GM10248 (cell line): ENCODE measurements around the gene IGLL5.
"Not testable (repeated sequence)": the region's sequence is repeated elsewhere in the genome, so short reads cannot be mapped to it uniquely, and the experiment has no call there.

ENCODE experiments used
- CTCF ChIA-PET: fragments of 300-600 bp; sonication (Branson Sonifier 250); formaldehyde crosslinking; extraction: SDS; loops from one replicate; lab custom pipeline; 2021; ENCODE audit warnings: antibody characterized with exemption; lab: Yijun Ruan, JAX
- POLR2A ChIA-PET: fragments of 350-650 bp; sonication (Branson Sonifier 250); formaldehyde crosslinking; extraction: SDS; loops from one replicate; lab custom pipeline; 2020; ENCODE audit warnings: antibody characterized with exemption; lab: Yijun Ruan, JAX
- DNase-seq: peaks from one replicate; pipeline ENCODE4 v3.0.0; 2012; ENCODE audit errors: extremely low spot score
- TF ChIP-seq, protein P1 (sequence below): IDR thresholded peaks from 2 replicates; pipeline ENCODE4 v1.5.1; 2012; ENCODE audit warnings: mild to moderate bottlenecking, low read depth; ENCODE audit errors: extremely low read depth, missing control alignments, control extremely low read depth

Gene IGLL5

GRCh38 chr22:22897947-22898346 is 10.3 kb downstream of the IGLL5 start:
- TF ChIP-seq, protein P1, sequence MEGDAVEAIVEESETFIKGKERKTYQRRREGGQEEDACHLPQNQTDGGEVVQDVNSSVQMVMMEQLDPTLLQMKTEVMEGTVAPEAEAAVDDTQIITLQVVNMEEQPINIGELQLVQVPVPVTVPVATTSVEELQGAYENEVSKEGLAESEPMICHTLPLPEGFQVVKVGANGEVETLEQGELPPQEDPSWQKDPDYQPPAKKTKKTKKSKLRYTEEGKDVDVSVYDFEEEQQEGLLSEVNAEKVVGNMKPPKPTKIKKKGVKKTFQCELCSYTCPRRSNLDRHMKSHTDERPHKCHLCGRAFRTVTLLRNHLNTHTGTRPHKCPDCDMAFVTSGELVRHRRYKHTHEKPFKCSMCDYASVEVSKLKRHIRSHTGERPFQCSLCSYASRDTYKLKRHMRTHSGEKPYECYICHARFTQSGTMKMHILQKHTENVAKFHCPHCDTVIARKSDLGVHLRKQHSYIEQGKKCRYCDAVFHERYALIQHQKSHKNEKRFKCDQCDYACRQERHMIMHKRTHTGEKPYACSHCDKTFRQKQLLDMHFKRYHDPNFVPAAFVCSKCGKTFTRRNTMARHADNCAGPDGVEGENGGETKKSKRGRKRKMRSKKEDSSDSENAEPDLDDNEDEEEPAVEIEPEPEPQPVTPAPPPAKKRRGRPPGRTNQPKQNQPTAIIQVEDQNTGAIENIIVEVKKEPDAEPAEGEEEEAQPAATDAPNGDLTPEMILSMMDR, result no peak
- DNase-seq, result no peak
- ChIA-PET POLR2A (no interaction called here), CTCF (interaction anchor here (1.3 to 6.9 kb wide), 9 partner anchors 12 to 110 kb away, joined by 3 to 45 read pairs (median 4); no protein-coding TSS in a partner anchor)

DNA sequence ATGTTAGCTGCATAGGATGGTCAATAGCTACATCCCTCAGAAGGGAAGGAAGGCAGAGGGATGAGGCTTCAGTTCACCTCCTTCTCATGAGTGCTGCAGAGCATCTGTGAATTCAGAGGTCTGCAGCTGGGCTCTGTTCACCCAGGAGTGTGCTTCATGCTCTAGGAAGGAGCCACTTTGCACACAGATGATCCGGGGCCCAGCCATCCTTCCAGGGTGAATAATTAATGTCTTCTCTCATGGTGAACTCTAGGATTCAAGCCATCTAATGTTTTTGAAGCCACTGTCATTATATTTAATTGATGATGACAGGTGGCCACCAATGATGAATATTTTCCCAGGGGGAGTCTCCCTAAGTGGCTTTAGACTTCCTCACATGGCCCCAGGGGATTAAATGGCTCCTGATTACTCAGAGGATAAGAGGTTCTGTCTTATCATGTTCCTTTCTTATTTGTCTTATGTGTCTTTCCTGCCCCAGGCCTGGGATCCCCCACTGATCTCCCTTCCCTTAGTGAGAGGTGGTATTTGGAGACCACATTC is 10.9 kb downstream of the IGLL5 start:
- CTCF ChIA-PET, result interaction anchor here (1.3 to 6.9 kb wide), 6 partner anchors 12 to 57 kb away, joined by 3 to 45 read pairs (median 4); no protein-coding TSS in a partner anchor
- POLR2A ChIA-PET, DNase-seq: not testable (repeated sequence)

DNA sequence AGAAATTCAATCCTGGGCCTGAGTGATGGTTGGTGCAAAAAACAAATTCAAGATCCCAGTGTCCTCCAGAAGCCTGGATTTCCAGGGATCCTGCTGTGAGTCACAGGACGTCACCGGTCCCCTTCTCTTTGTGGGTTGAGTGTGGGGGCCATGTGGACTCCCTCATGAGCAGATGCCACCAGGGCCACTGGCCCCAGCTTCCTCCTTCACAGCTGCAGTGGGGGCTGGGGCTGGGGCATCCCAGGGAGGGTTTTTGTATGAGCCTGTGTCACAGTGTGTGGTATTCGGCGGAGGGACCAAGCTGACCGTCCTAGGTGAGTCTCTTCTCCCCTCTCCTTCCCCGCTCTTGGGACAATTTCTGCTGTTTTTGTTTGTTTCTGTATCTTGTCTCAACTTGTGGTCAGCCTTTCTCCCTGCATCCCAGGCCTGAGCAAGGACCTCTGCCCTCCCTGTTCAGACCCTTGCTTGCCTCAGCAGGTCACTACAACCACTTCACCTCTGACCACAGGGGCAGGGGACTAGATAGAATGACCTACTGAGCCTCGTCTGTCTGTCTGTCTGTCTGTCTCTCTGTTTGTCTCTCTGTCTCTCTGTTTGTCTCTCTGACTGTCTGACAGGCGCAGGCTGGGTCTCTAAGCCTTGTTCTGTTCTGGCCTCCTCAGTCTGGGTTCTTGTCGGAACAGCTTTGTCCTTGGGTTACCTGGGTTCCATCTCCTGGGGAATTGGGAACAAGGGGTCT is 11.9 kb downstream of the IGLL5 start:
- POLR2A ChIA-PET, DNase-seq: not testable (repeated sequence)
- CTCF ChIA-PET, result interaction anchor here (1.6 to 6.9 kb wide), 2 partner anchors 16 to 44 kb away, joined by 4 to 45 read pairs; no protein-coding TSS in a partner anchor

DNA sequence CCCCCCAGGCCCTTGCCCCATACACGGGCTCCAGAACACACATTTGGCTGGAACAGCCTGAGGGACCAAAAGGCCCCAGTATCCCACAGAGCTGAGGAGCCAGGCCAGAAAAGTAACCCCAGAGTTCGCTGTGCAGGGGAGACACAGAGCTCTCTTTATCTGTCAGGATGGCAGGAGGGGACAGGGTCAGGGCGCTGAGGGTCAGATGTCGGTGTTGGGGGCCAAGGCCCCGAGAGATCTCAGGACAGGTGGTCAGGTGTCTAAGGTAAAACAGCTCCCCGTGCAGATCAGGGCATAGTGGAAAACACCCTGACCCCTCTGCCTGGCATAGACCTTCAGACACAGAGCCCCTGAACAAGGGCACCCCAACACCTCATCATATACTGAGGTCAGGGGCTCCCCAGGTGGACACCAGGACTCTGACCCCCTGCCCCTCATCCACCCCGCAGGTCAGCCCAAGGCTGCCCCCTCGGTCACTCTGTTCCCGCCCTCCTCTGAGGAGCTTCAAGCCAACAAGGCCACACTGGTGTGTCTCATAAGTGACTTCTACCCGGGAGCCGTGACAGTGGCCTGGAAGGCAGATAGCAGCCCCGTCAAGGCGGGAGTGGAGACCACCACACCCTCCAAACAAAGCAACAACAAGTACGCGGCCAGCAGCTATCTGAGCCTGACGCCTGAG is 13.1 kb downstream of the IGLL5 start:
- DNase-seq, POLR2A ChIA-PET: not testable (repeated sequence)
- CTCF ChIA-PET, result interaction anchor here (3.0 kb wide), 1 partner anchor 16 kb away, joined by 18 read pairs; no protein-coding TSS in a partner anchor

GRCh38 chr22:22901578-22902218 is 14.1 kb downstream of the IGLL5 start:
- POLR2A ChIA-PET, result no interaction called here
- CTCF ChIA-PET, result interaction anchor here (1.0 to 3.0 kb wide), 6 partner anchors 15 to 114 kb away, joined by 3 to 18 read pairs (median 4); no protein-coding TSS in a partner anchor
- TF ChIP-seq, protein P1, result no peak
- no peak for DNase-seq

DNA sequence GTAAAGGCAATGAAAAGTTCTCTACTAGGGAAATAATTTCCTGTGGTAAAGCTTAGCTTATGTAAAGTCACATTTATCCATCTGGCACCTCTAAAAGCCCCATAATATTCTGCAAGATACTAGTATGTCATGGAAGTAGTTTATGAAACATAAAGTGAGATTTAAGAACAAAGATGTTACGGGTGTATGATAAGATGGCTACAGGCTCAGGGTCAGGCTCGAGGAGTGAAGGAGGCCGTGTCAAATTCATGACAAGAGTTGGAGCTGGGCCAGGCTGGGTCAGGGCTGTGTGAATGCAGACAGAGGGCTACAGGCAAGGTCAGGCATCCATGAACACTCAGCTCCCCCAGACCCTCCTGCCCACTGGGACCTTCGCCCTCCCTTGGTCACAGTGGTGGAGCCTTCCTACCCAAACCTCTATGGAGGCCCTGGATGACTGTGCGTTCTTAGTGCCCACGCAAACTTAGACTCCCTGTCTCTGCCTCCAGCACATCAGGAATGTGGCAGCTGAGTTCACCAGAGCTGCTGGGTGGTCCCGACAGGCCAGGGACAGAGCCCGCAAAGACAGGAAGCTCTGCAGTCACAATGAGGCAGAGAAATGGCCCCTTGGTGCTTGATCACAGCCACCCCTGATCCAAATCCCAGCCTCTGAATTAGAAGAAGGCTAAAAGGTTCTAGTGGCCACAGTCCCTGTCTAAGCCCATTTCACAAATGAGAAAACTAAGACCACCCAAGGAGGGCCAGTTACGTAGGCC is 14.8 kb downstream of the IGLL5 start:
- TF ChIP-seq, protein P1, result no peak
- POLR2A ChIA-PET, result no interaction called here
- CTCF ChIA-PET, result interaction anchor here (0.8 to 3.0 kb wide), 10 partner anchors 15 to 149 kb away, joined by 3 to 18 read pairs (median 3); no protein-coding TSS in a partner anchor
- no peak for DNase-seq

DNA sequence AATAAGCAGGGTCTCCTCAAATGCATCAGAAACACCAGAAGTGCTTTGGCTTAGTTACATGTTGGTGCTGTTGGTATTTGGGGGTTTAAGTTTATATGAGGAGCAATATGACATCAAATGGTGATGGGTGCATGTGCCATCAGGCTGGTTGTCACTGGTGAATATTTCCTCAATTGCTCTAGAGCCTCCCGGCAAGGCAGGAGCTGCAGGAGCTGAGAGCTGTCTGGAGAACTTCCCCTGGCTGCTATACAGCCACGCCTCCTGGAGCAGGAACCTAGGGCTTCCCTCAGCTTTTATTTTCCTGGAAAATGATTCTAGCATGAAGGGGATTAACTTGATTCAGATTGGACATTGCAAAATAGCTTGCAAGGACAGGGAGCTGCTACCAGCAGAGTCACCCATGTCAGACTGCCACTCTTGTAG is 15.8 kb downstream of the IGLL5 start:
- TF ChIP-seq, protein P1, result no peak
- POLR2A ChIA-PET, result no interaction called here
- CTCF ChIA-PET, result interaction anchor here (0.9 to 3.0 kb wide), 6 partner anchors 14 to 183 kb away, joined by 3 to 18 read pairs (median 4); no protein-coding TSS in a partner anchor

DNA sequence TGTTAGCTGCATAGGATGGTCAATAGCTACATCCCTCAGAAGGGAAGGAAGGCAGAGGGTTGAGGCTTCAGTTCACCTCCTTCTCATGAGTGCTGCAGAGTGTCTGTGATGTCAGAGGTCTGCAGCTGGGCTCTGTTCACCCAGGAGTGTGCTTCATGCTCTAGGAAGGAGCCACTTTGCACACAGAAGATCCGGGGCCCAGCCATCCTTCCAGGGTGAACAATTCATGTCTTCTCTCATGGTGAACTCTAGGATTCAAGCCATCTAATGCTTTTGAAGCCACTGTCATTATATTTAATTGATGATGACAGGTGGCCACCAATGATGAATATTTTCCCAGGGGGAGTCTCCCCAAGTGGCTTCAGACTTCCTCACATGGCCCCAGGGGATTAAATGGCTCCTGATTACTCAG is 16.2 kb downstream of the IGLL5 start:
- CTCF ChIA-PET, result interaction anchor here (0.9 to 3.0 kb wide), 6 partner anchors 13 to 183 kb away, joined by 3 to 18 read pairs (median 4); no protein-coding TSS in a partner anchor
- DNase-seq, POLR2A ChIA-PET: not testable (repeated sequence)

More for the DNA sequence above, 15.8 kb downstream of the IGLL5 start:
- DNase-seq, result no peak

DNA sequence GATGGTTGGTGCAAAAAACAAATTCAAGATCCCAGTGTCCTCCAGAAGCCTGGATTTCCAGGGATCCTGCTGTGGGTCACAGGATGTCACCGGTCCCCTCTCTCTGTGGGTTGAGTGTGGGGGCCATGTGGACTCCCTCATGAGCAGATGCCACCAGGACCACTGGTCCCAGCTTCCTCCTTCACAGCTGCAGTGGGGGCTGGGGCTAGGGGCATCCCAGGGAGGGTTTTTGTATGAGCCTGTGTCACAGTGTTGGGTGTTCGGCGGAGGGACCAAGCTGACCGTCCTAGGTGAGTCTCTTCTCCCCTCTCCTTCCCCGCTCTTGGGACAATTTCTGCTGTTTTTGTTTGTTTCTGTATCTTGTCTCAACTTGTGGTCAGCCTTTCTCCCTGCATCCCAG is 17.1 kb downstream of the IGLL5 start:
- POLR2A ChIA-PET, DNase-seq, CTCF ChIA-PET: not testable (repeated sequence)

GRCh38 chr22:22906391-22906790 is 18.8 kb downstream of the IGLL5 start:
- DNase-seq, CTCF ChIA-PET, POLR2A ChIA-PET: not testable (repeated sequence)
